ENCODE measurements around the gene MDGA2.

The MDGA2 gene

GRCh38 chr14:47675466-47676314 lies at the start of gene MDGA2:
TSS of gene MDGA2 (minus strand) at chr14:47675605.
- DNase-seq (ENCODE audit: low read depth in 2 of 2) = no peak

- no peak for DNase-seq (ENCODE audit: low read depth in 2 of 2)
These were observed 47.7 kb upstream of the MDGA2 start for GRCh38 chr14:47722929-47723693.

GRCh38 chr14:47720281-47720680 lies 44.9 kb upstream of the MDGA2 start:
- DNase-seq (ENCODE audit: low read depth in 2 of 2) = no peak

DNA sequence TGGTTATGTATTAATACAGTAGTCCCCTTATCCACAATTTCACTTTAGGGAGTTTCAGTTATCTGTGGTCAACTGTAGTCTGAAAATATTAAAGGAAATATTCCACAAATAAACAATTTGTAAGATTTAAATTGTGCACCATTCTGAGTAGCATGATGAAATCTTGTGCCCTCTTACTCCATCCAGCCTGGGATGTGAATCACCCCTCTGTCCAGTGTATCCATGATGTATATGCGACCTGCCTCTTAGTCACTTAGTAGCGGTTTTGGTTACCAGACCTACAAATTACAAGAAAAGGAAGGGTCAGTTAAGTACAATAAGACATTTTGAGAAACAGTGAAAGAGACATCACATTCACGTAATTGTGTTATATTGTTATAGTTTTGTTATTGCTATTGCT lies 39.9 kb upstream of the MDGA2 start:
- no peak for DNase-seq (ENCODE audit: low read depth in 2 of 2)

GRCh38 chr14:47710581-47710980 lies 35.2 kb upstream of the MDGA2 start:
- no peak for DNase-seq (ENCODE audit: low read depth in 2 of 2)

DNA sequence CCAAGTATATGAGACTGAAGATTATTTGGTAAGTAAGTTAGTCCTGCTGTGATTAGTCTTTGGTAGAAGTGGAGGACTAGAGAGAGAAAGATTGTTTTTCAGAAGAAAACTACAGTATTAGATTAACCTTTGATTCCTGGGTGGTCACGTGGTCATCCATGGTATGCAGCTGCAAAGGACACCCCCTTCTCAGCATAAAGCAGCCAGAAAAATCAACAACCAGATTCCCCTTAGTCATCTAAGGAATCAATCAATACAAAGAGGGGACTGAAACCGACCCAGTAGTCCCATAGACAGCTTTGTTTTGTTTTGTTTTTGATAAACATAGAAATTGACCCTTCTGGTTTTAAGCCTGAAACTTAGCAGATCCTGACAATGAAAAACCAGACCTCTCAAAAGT lies 30.3 kb upstream of the MDGA2 start:
- DNase-seq (ENCODE audit: low read depth in 2 of 2) = no peak

DNA sequence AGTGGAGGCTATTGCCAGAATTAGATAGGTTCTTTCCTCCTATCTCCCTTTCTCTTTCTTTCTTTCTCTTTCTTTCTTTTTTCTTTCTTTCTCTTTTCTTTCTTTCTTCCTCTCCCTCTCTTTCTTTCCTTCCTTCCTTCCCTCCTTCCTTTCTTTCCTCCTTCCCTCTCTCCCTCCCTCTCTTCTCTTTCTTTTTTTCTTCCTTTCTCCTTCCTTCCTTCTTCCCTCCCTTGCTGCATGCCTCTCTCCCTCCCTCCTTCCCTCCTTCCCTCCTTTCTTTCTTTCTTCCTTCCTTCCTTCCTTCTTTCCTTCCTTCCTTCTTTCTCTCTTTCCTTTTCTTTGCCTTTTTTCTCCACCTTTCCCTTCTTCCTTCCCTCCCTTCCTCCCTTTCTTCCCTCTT lies 16.4 kb upstream of the MDGA2 start:
- no peak for DNase-seq (ENCODE audit: low read depth in 2 of 2)

DNA sequence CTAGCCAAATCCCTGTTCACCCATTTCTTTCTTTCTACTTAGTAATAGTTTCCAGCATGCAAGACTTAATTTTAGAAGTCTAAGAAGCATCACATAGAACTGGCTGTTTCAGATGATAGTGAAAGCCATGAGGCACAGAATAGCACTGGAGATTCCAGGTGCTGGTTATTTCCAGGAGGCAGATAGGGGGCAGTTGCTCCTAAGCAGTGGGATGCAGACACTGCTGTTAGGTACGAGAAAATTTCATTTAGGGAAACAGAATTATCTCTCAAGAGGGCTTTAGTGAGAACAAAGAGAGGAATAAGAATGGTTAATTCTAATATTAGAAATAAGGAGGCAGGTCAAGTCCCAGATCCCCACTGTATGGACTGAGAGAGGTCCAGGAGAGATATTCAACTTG lies 3.6 kb upstream of the MDGA2 start:
- DNase-seq (ENCODE audit: low read depth in 2 of 2) = no peak

- DNase-seq (ENCODE audit: low read depth in 2 of 2) = no peak
These were observed 2.8 kb upstream of the MDGA2 start for GRCh38 chr14:47678157-47678556.

DNA sequence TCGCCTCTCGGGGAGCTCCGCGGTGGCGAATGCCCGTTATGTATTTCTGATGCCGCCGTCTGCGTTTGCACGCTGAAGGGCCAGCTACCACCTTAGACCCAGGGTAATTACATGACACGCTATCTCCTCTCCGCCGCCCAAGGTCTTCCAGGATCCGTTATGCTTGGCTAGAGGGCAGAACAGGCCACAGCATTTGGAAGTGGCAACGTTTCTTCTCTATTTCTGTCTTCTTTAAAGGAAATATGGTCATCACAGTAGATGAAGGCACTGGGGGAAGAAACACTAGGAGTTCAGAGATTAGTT lies 861 bp upstream of the MDGA2 start:
- no peak for DNase-seq (ENCODE audit: low read depth in 2 of 2)

- DNase-seq (ENCODE audit: low read depth in 2 of 2) = no peak
These were observed 601 bp downstream of the MDGA2 start for GRCh38 chr14:47674543-47675465.

GRCh38 chr14:47674148-47674542 lies 1.3 kb downstream of the MDGA2 start:
- no peak for DNase-seq (ENCODE audit: low read depth in 2 of 2)

- no peak for DNase-seq (ENCODE audit: low read depth in 2 of 2)
These were observed 9.9 kb downstream of the MDGA2 start for GRCh38 chr14:47665337-47666134.

DNA sequence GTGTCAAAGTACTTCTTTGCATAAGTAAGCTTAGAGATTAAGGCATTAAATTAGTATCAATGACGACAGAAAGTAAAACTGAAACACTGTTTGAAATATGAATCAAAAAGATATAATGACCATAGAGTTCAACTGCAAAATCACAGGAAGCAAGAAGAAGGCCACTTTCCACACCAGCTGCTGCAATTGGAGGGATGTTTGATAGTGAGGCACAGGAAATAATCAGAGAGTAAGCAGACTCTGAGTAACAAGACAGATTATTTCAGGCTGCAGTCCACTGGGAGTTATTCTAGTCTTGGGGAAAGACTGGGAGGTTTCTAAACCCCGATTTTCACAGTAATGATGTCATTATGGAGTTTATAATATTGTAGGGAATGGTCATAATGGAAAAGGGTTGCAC lies 12.9 kb downstream of the MDGA2 start:
- no peak for DNase-seq (ENCODE audit: low read depth in 2 of 2)

GRCh38 chr14:47660158-47660557 lies 15.2 kb downstream of the MDGA2 start:
- no peak for DNase-seq (ENCODE audit: low read depth in 2 of 2)

DNA sequence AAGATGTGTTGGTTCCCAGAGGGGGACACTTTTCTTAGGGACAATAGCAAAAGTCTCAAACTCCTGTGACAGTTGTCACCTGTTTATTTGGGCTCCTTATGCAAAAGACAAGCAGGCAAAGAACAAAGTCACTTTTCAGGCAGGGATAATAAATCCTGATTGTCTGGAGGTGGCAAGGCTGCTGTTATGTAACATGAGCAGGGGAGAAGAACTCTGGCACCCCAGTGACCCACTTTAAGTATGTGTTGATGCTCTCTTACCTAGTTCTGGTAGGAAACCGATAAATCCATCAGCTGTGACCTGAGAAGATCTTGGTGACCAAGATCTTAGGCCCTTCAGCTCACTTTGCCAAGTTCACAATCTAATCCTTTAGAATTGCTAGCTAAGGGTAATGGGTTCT lies 17.4 kb downstream of the MDGA2 start:
- no peak for DNase-seq (ENCODE audit: low read depth in 2 of 2)

- no peak for DNase-seq (ENCODE audit: low read depth in 2 of 2)
These were observed 18.3 kb downstream of the MDGA2 start for GRCh38 chr14:47657143-47657542.

GRCh38 chr14:47651337-47651736 lies 24.1 kb downstream of the MDGA2 start:
- no peak for DNase-seq (ENCODE audit: low read depth in 2 of 2)

GRCh38 chr14:47637753-47638152 lies 37.7 kb downstream of the MDGA2 start:
- no peak for DNase-seq (ENCODE audit: low read depth in 2 of 2)

GRCh38 chr14:47626151-47627035 lies 49.0 kb downstream of the MDGA2 start:
- DNase-seq (ENCODE audit: low read depth in 2 of 2) = no peak

Data from stimulated activated CD8-positive, alpha-beta memory T cell treated with anti-CD3 and anti-CD28 coated beads, Interleukin-7, amount 100 ng/mL, for 1 hour (primary cell).